ENCODE data around the gene MPZL1. TPM values are rescaled to one million over a fixed set of nuclear protein-coding genes. Genes with fewer than 3 reads are reported as not detected.

MPZL1 gene
- total RNA-seq, 1 experiment from 2014 or later: 273 TPM

DNA sequence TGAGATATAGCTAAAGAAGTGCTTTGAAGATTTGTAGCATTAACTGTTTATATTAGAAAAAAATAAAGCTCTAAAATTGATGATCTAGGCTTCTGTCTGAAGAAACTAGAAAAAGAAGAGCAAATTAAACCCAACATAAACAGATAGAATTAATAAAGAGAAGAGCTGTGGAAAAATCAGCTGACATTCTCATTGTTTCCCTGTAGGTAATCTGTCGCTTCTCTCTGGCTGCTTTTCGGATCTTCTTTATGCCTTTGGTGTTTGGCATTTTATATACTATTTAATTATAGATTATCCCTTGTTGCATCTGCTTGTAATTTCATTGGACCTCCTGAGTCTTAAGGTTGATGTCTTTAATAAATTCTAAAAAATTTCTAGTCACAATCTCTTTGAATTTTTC lies 59.8 kb downstream of the MPZL1 start:
- no peaks in the 10 kb centered on the region for H3K9me3 ChIP-seq
- H3K36me3 Mint-ChIP-seq (ENCODE audit: insufficient read depth, unreplicated experiment): peaks cover 83% of the 10 kb centered on the region
- H3K27me3 ChIP-seq (replicated peaks; ENCODE audit: control insufficient read depth, insufficient read depth, low read length): no peaks in the 10 kb centered on the region
- H3K4me1 ChIP-seq: no peaks in the 10 kb centered on the region
- H3K4me3 ChIP-seq (ENCODE audit: low read depth, low read length): no peak overlapping the region
- ChIA-PET POLR2A (no interaction called here), CTCF (no interaction called here)
- DNase-seq: no peak
- no peaks in the 10 kb centered on the region for H3K27me3 Mint-ChIP-seq (ENCODE audit: insufficient read depth, unreplicated experiment)
- BruUV-seq (replicated peaks): no TSS peak
- H3K9me3 Mint-ChIP-seq (ENCODE audit: unreplicated experiment): peaks cover 7% of the 10 kb centered on the region
- no peaks in the 10 kb centered on the region for H3K4me1 Mint-ChIP-seq (ENCODE audit: low read depth, unreplicated experiment)
- TF ChIP-seq CTCF (IDR thresholded peaks at IDR 0.05; ENCODE audit: insufficient read depth in 1 of 2, low read depth in 1 of 2, low read length in 1 of 2, severe bottlenecking in 1 of 2, unreplicated experiment in 1 of 2): no peak
- intact Hi-C loops (cut with micrococcal nuclease; ENCODE audit: unreplicated experiment): no loop called here
- peaks cover 1% of the 10 kb centered on the region; the same call in 1 of the 2 replicates for H3K36me3 ChIP-seq (ENCODE audit: control insufficient read depth, insufficient read depth, low read length)
- H3K4me3 Mint-ChIP-seq (ENCODE audit: unreplicated experiment): no peak overlapping the region
- peak overlapping the region; percentile 25 for H3K27ac Mint-ChIP-seq (ENCODE audit: unreplicated experiment)

- BruUV-seq (replicated peaks): no TSS peak
- CTCF ChIA-PET: no interaction called here
- no peak for DNase-seq
- Histone ChIP-seq H3K4me1 (no peaks in the 10 kb centered on the region), H3K9me3 (no peaks in the 10 kb centered on the region), H3K4me3 (ENCODE audit: low read depth, low read length) (no peak overlapping the region), H3K27me3 (replicated peaks; ENCODE audit: control insufficient read depth, insufficient read depth, low read length) (no peaks in the 10 kb centered on the region), H3K36me3 (ENCODE audit: control insufficient read depth, insufficient read depth, low read length) (no peaks in the 10 kb centered on the region; the same call in 1 of the 2 replicates)
- H3K4me3 Mint-ChIP-seq (ENCODE audit: unreplicated experiment): no peak overlapping the region
- TF ChIP-seq CTCF (IDR thresholded peaks at IDR 0.05; ENCODE audit: insufficient read depth in 1 of 2, low read depth in 1 of 2, low read length in 1 of 2, severe bottlenecking in 1 of 2, unreplicated experiment in 1 of 2): no peak
- intact Hi-C loops (cut with micrococcal nuclease; ENCODE audit: unreplicated experiment): no loop called here
- no peaks in the 10 kb centered on the region for H3K27me3 Mint-ChIP-seq (ENCODE audit: insufficient read depth, unreplicated experiment)
- no peak overlapping the region for H3K27ac Mint-ChIP-seq (ENCODE audit: unreplicated experiment)
- POLR2A ChIA-PET: no interaction called here
- H3K36me3 Mint-ChIP-seq (ENCODE audit: insufficient read depth, unreplicated experiment): peaks cover 75% of the 10 kb centered on the region
- H3K9me3 Mint-ChIP-seq (ENCODE audit: unreplicated experiment): no peaks in the 10 kb centered on the region
- no peaks in the 10 kb centered on the region for H3K4me1 Mint-ChIP-seq (ENCODE audit: low read depth, unreplicated experiment)
Observed at GRCh38 chr1:167782946-167783345, 61.2 kb downstream of the MPZL1 start.

DNA sequence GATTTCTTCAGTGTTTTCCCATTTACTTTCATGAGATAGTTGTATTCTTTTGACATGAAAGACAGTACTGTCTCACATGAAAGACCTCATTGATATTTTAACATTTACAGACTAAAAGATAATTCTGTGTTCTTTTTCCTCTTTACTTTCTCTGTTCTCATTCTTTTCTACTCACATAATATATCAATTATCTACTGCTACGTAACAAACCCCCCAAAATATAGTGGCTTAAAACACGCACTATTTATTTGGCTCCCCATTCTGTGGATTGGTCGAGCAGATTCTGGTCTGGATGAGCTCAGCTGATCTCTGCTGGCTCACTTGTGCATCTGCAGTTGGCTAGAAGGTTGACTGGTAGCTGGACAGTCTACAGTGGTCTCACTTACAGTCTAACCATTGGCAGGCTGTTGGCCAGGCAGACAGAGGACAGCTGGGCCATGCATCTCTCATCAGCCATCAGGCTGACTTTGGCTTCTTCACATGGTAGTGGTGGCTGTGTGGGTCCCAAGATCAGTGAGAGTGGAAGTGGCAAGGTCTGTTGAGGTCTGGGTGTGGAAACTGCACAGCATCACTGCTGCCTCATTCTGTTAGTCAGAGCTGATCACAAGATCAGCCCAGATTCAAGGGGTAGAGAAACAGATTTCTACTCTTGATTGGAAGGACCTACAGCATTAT lies 63.2 kb downstream of the MPZL1 start:
- POLR2A ChIA-PET: interaction anchor here (0.5 kb wide), 1 partner anchor 54 kb away, joined by 4 read pairs; no protein-coding TSS in a partner anchor
- no TSS peak for BruUV-seq (replicated peaks)
- no peak for TF ChIP-seq CTCF (IDR thresholded peaks at IDR 0.05; ENCODE audit: insufficient read depth in 1 of 2, low read depth in 1 of 2, low read length in 1 of 2, severe bottlenecking in 1 of 2, unreplicated experiment in 1 of 2)
- Mint-ChIP-seq H3K4me3 (ENCODE audit: unreplicated experiment) (no peak overlapping the region), H3K27me3 (ENCODE audit: insufficient read depth, unreplicated experiment) (no peaks in the 10 kb centered on the region), H3K27ac (ENCODE audit: unreplicated experiment) (peak overlapping the region; percentile 9), H3K4me1 (ENCODE audit: low read depth, unreplicated experiment) (no peaks in the 10 kb centered on the region), H3K36me3 (ENCODE audit: insufficient read depth, unreplicated experiment) (peaks cover 75% of the 10 kb centered on the region), H3K9me3 (ENCODE audit: unreplicated experiment) (no peaks in the 10 kb centered on the region)
- H3K9me3 ChIP-seq: no peaks in the 10 kb centered on the region
- H3K27me3 ChIP-seq (replicated peaks; ENCODE audit: control insufficient read depth, insufficient read depth, low read length): no peaks in the 10 kb centered on the region
- H3K36me3 ChIP-seq (ENCODE audit: control insufficient read depth, insufficient read depth, low read length): no peaks in the 10 kb centered on the region; the same call in 1 of the 2 replicates
- H3K4me1 ChIP-seq: no peaks in the 10 kb centered on the region
- intact Hi-C loops (cut with micrococcal nuclease; ENCODE audit: unreplicated experiment): no loop called here
- no peak for DNase-seq
- H3K4me3 ChIP-seq (ENCODE audit: low read depth, low read length): no peak overlapping the region
- CTCF ChIA-PET: no interaction called here
